Subcutaneous adipose tissue (tissue), 4 donors: ENCODE measurements around the gene TDRD9. TPM values are rescaled to one million over a fixed set of nuclear protein-coding genes. Genes with fewer than 3 reads are reported as not detected.

ENCODE experiments used
- CTCF ChIP-seq: fragments of 450-650 bp; IDR thresholded peaks from one replicate; pipeline ENCODE4 v1.5.1; 2016; ENCODE audit warnings: low read depth, mild to moderate bottlenecking, control low read depth, antibody characterized with exemption, moderate library complexity
- total RNA-seq, 4 donors: library from RNA; depleted of rRNA; stranded (reverse); fragments of >200 nt; gene quantifications; one replicate each; pipeline ENCODE4 v1.1.0, GENCODE V29; 2016

Gene TDRD9
- total RNA-seq, 4 donors from 2014 or later: 0.38 to 3.9 (median 1.2) TPM

- no peak for TF ChIP-seq CTCF
These were observed 31.7 kb upstream of the TDRD9 start for GRCh38 chr14:103896578-103896977.

GRCh38 chr14:103897075-103897947, 30.9 kb upstream of the TDRD9 start:
- TF ChIP-seq CTCF: no peak

GRCh38 chr14:103898204-103898603, 30.1 kb upstream of the TDRD9 start:
- no peak for TF ChIP-seq CTCF

- no peak for TF ChIP-seq CTCF
These were observed 29.5 kb upstream of the TDRD9 start for GRCh38 chr14:103898711-103899110.

GRCh38 chr14:103899316-103899715, 28.9 kb upstream of the TDRD9 start:
- TF ChIP-seq CTCF: no peak

- no peak for TF ChIP-seq CTCF
These were observed 28.4 kb upstream of the TDRD9 start for GRCh38 chr14:103899833-103900232.

- no peak for TF ChIP-seq CTCF
These were observed 23.7 kb upstream of the TDRD9 start for GRCh38 chr14:103904493-103905107.
